Neural progenitor cell (in vitro differentiated cells): Measurements from ENCODE around the gene CNN3. TPM values are rescaled to one million over a fixed set of nuclear protein-coding genes. Genes with fewer than 3 reads are reported as not detected.
A peak's percentile ranks its signal among the peaks of the same experiment; 100 is the strongest.

Experiments
- DNase-seq: peaks from one replicate; pipeline ENCODE4 v3.0.0-alpha.2; 2016; ENCODE audit warnings: low spot score
- H2AFZ ChIP-seq: fragments of 200-600 bp; sonication (generic); replicated peaks from 2 replicates; pipeline ENCODE4 v1.6.1; 2016; ENCODE audit warnings: antibody characterized with exemption
- H3F3A ChIP-seq: fragments of 200-600 bp; sonication (generic); 2 replicates; pipeline ENCODE4 v1.6.1; 2016; ENCODE audit warnings: antibody characterized with exemption, low read depth
- H3K27ac ChIP-seq: fragments of 200-600 bp; sonication (generic); 2 replicates; pipeline ENCODE4 v1.5.1; 2016; ENCODE audit warnings: mild to moderate bottlenecking
- H3K27me3 ChIP-seq: fragments of 200-600 bp; sonication (generic); 2 replicates; pipeline ENCODE4 v1.6.1; 2016; ENCODE audit warnings: mild to moderate bottlenecking, moderate library complexity
- H3K36me3 ChIP-seq: fragments of 200-600 bp; sonication (generic); 2 replicates; pipeline ENCODE4 v1.5.1; 2016
- H3K4me1 ChIP-seq: fragments of 200-600 bp; sonication (generic); 2 replicates; pipeline ENCODE4 v1.6.1; 2016; ENCODE audit warnings: mixed run types
- H3K4me2 ChIP-seq: fragments of 200-600 bp; sonication (generic); 2 replicates; pipeline ENCODE4 v1.6.1; 2016
- H3K4me3 ChIP-seq: fragments of 200-600 bp; sonication (generic); 2 replicates; pipeline ENCODE4 v1.5.1; 2016
- H3K79me2 ChIP-seq: fragments of 200-600 bp; sonication (generic); 2 replicates; pipeline ENCODE4 v1.6.1; 2016; ENCODE audit warnings: low read depth
- H3K9ac ChIP-seq: fragments of 200-600 bp; sonication (generic); 2 replicates; pipeline ENCODE4 v1.6.1; 2016
- H3K9me3 ChIP-seq: fragments of 200-600 bp; sonication (generic); 2 replicates; pipeline ENCODE4 v1.5.1; 2016; ENCODE audit warnings: low read depth
- H4K20me1 ChIP-seq: fragments of 200-600 bp; sonication (generic); 2 replicates; pipeline ENCODE4 v1.6.1; 2016; ENCODE audit warnings: low read depth
- H3K27ac Mint-ChIP-seq: 3 replicates; pipeline ENCODE4 v1.8.0; 2021; ENCODE audit warnings: mixed read lengths
- H3K27me3 Mint-ChIP-seq: 2 replicates; pipeline ENCODE4 v1.8.0; 2022; ENCODE audit warnings: low read depth, mild to moderate bottlenecking, inconsistent platforms, moderate library complexity, mixed read lengths; ENCODE audit not compliant: insufficient read depth
- H3K36me3 Mint-ChIP-seq: 3 replicates; pipeline ENCODE4 v1.8.0; 2021; ENCODE audit warnings: mixed read lengths
- H3K4me1 Mint-ChIP-seq: 3 replicates; pipeline ENCODE4 v1.8.0; 2021; ENCODE audit warnings: mixed read lengths
- H3K4me3 Mint-ChIP-seq: 3 replicates; pipeline ENCODE4 v1.8.0; 2021; ENCODE audit warnings: mild to moderate bottlenecking, moderate library complexity, mixed read lengths
- H3K9me3 Mint-ChIP-seq: 3 replicates; pipeline ENCODE4 v1.8.0; 2020; ENCODE audit warnings: mixed read lengths
- CTCF ChIP-seq: fragments of 200-600 bp; sonication (generic); IDR thresholded peaks from 2 replicates; pipeline ENCODE4 v1.5.1; 2017; ENCODE audit warnings: antibody characterized with exemption, mild to moderate bottlenecking
- EZH2 ChIP-seq: fragments of 200-600 bp; sonication (generic); IDR thresholded peaks from 2 replicates; pipeline ENCODE4 v1.6.1; 2017; ENCODE audit warnings: antibody characterized with exemption, mild to moderate bottlenecking, moderate library complexity
- EZH2phosphoT487 ChIP-seq: fragments of 200-600 bp; sonication (generic); IDR thresholded peaks from 2 replicates; pipeline ENCODE4 v1.6.1; 2017; ENCODE audit warnings: antibody characterized with exemption
- total RNA-seq: library from RNA; depleted of rRNA; stranded (reverse); fragments of >200 nt; gene quantifications from 2 replicates; pipeline ENCODE4 v1.2.3, GENCODE V29; 2015; ENCODE audit warnings: low replicate concordance

The CNN3 gene
- total RNA-seq, 1 donor from 2014 or later: 644 TPM

DNA sequence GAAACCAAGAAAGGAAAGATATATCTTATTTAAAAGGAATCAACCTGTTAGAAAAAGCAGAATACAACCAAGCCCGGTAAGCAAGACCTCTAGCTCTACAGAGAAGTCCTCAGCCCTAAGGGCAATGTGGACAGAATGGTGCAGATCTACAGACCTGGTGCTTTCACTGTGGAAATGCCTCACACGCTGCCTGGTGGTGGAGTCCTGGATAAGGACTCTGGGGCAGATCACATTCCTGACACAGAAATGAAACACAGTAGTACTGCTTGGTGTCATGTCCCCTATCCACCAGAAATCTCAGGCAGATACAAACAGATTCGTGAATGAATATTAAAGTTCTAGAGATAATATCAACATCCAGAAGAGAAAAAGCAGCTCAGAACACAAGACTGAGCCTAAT is 6.8 kb downstream of the CNN3 start:
- no peak for DNase-seq

DNA sequence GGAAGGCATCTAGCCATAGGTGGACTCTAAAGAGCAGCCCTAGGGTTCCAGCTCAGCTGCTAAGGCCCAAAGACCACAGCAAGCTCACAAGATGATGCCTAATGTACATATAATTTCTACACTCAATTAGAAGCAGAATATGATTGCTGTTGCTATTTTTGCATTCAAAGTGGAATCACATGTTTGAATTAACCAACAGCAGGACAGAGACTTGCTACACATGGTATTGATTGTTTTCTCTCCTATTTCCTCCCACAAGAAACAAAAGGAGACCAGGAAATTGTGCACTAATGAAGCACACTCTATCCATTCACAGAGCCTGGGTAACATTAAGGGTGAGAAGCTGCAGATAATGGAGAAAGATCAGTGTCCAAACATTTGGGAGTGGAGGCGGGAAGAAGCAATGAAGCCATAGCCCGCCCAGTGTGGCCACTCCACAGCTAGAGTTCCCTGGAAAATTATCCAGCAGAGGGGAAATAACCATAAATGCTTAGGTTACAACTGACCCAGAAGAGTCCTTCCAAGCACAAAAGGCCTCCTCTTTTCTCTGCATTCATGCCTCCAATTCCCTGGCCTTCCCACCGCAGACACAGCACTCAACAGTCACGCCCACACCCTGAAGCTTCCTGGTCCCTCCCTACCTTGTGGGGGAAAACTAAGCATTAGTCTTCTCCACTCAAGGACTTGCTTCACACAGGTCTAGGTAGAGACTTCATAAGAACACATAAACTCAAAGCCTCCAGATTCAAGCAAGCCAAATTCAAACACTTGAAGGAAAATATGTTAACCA is 7.5 kb downstream of the CNN3 start:
- Mint-ChIP-seq H3K27me3 (peaks cover 20% of the 10 kb centered on the region), H3K9me3 (peaks cover 52% of the 10 kb centered on the region), H3K27ac (peak overlapping the region; percentile 52), H3K4me1 (peaks cover 43% of the 10 kb centered on the region), H3K4me3 (no peak overlapping the region), H3K36me3 (peaks cover 83% of the 10 kb centered on the region)
- H3K79me2 ChIP-seq: peaks cover 100% of the 10 kb centered on the region
- peaks cover 49% of the 10 kb centered on the region for H3K4me1 ChIP-seq
- no peak for DNase-seq
- no peaks in the 10 kb centered on the region for H3K27me3 ChIP-seq
- peaks cover 3% of the 10 kb centered on the region for H3K36me3 ChIP-seq
- no peak overlapping the region for H3K9ac ChIP-seq
- peak overlapping the region; percentile 50 for H3K4me2 ChIP-seq
- H4K20me1 ChIP-seq: peaks cover 100% of the 10 kb centered on the region
- no peak overlapping the region for H2AFZ ChIP-seq
- no peaks in the 10 kb centered on the region for H3K9me3 ChIP-seq
- H3K27ac ChIP-seq: peak overlapping the region; percentile 2
- no peaks in the 10 kb centered on the region for H3F3A ChIP-seq
- no peak for TF ChIP-seq CTCF
- TF ChIP-seq EZH2: no peak
- no peak for TF ChIP-seq EZH2phosphoT487
- H3K4me3 ChIP-seq: no peak overlapping the region

More for the DNA sequence above, 6.8 kb downstream of the CNN3 start:
- Mint-ChIP-seq H3K9me3 (peaks cover 50% of the 10 kb centered on the region), H3K4me1 (peaks cover 49% of the 10 kb centered on the region), H3K27me3 (peaks cover 20% of the 10 kb centered on the region), H3K36me3 (peaks cover 79% of the 10 kb centered on the region), H3K4me3 (no peak overlapping the region), H3K27ac (no peak overlapping the region)
- no peak overlapping the region for H2AFZ ChIP-seq
- peaks cover 55% of the 10 kb centered on the region for H3K4me1 ChIP-seq
- H4K20me1 ChIP-seq: peaks cover 100% of the 10 kb centered on the region
- H3K4me2 ChIP-seq: peak overlapping the region; percentile 50
- H3K4me3 ChIP-seq: no peak overlapping the region
- H3K9ac ChIP-seq: no peak overlapping the region
- no peak overlapping the region for H3K27ac ChIP-seq
- H3K36me3 ChIP-seq: peaks cover 3% of the 10 kb centered on the region
- no peaks in the 10 kb centered on the region for H3K27me3 ChIP-seq
- H3F3A ChIP-seq: peaks cover 6% of the 10 kb centered on the region
- peaks cover 100% of the 10 kb centered on the region for H3K79me2 ChIP-seq
- H3K9me3 ChIP-seq: no peaks in the 10 kb centered on the region
- no peak for TF ChIP-seq EZH2
- TF ChIP-seq EZH2phosphoT487: no peak
- TF ChIP-seq CTCF: no peak

- H3K79me2 ChIP-seq: peaks cover 100% of the 10 kb centered on the region
- no peak overlapping the region for H3K27ac ChIP-seq
- H4K20me1 ChIP-seq: peaks cover 100% of the 10 kb centered on the region
- Mint-ChIP-seq H3K4me3 (no peak overlapping the region), H3K27me3 (peaks cover 19% of the 10 kb centered on the region), H3K27ac (no peak overlapping the region), H3K36me3 (peaks cover 86% of the 10 kb centered on the region), H3K9me3 (peaks cover 63% of the 10 kb centered on the region), H3K4me1 (peaks cover 21% of the 10 kb centered on the region)
- TF ChIP-seq CTCF (no peak), EZH2 (no peak), EZH2phosphoT487 (no peak)
- H3K27me3 ChIP-seq: no peaks in the 10 kb centered on the region
- H3F3A ChIP-seq: peaks cover 6% of the 10 kb centered on the region
- H2AFZ ChIP-seq: no peak overlapping the region
- no peak overlapping the region for H3K4me3 ChIP-seq
- no peak overlapping the region for H3K4me2 ChIP-seq
- H3K9ac ChIP-seq: no peak overlapping the region
- no peak for DNase-seq
- H3K9me3 ChIP-seq: no peaks in the 10 kb centered on the region
- H3K36me3 ChIP-seq: peaks cover 1% of the 10 kb centered on the region
- H3K4me1 ChIP-seq: peaks cover 34% of the 10 kb centered on the region
These were observed 9.7 kb downstream of the CNN3 start for GRCh38 chr1:94917251-94917650.
